Stimulated activated CD8-positive, alpha-beta memory T cell treated with anti-CD3 and anti-CD28 coated beads, Interleukin-12 subunit alpha, Interleukin-12 subunit beta, amount 100 ng/mL, for 24 hours (primary cell): ENCODE results near the gene RAB24.
A peak's percentile ranks its signal among the peaks of the same experiment; 100 is the strongest.
"Not testable (repeated sequence)": the region's sequence is repeated elsewhere in the genome, so short reads cannot be mapped to it uniquely, and the experiment has no call there.

Experiments
- DNase-seq: peaks from one replicate; pipeline ENCODE4 v3.0.0-alpha.2; 2020; ENCODE audit errors: extremely low read depth

The RAB24 gene

DNA sequence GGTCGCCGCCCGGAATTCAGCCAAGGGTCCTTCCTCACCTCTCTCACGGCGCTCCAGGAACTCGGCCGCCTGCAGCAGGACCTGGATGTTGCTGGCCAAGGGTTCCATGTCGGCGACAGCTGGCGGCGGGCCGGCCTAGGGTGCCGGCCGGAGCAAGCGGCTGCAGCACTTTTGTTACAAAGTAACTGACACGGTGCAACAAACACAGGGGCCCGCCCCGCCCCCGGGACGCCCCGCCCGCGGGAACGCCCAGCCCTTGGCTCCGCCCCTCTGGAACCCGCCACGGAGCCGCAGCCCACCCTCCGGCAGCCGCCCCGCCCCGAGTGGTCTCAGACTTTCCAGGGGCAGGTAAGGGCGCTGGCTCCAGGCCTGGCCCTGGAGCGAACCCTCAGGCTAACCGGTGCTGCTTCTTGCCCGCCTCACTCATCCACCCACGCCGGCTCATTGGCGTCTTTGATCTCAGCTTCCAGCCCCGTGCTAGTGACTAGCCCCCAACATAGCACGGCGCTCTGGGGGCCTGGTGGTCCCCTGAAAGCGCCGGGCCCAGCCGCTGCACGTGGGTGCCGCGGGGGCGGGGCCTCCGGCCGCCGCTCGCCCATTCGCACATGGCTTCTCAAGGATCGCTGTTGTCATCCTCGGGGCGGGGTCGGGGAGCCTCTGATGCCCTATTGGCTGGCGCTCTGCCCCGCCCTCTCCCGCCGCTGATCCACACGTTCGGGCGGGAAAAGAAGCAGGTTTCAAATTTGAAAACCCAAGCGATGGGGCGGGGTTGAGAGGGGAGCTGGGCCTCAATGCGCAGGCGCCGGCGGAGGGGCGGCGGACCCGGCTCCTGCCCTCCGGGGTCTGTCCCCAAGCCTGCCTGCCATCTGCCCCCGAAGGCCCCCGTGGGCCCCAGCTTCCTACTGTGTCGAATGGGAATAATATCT, 8.5 kb upstream of the RAB24 start, which contains the start of gene MXD3:
TSS of gene MXD3 (minus strand) at position 176 of the 926 bp plus-strand sequence. CDS start at position 108, 68 bp downstream.
- DNase-seq, result peak; percentile 95

DNA sequence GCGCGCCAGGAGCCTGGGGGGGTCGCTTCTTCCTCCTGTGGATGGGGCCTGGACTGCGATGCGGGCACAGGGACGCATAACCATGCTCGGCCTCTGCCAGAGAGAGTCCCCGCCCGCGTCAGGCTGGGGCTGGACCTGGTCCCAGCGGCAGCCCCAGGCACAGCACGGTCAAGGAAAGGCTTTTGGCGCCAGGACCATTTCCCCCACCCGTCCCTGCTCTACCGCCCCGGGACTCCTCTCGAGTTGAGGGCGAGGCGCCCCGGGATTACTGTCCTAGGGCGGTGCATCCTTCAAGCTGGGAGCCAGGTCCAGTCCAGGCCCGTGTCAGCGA, 7.8 kb upstream of the RAB24 start:
- DNase-seq, result no peak

DNA sequence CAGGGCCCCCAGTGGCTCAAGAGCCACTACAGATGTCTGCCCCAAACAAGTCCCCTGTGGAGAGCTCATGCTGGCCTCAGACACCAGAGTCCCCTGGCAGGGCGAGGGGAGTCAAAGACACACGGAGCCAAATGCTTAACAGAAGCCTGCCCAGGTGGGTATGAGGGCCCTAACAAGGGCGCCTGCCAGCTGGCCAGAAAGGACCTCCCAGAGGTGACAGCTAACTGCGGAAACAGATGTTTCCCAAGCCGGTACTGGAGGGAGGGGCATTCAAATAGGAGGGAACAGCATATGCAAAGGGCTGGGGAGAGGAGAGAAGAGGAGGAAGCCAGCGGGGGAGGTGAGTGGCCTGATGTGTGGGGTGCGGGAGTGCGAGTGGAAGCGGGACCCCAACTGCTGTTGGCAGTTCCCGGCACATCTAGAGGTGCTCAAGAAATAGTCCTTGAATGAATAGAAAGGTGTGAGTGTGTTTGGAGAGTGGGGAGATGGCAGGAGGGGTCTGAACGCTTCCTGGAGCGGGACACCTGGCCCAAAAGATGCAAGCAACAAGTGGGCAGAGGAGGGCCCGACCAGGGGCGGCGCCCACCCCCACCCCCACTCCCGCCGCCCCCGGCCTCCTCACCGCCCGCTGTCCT, 7.4 kb upstream of the RAB24 start:
- DNase-seq, result no peak

DNA sequence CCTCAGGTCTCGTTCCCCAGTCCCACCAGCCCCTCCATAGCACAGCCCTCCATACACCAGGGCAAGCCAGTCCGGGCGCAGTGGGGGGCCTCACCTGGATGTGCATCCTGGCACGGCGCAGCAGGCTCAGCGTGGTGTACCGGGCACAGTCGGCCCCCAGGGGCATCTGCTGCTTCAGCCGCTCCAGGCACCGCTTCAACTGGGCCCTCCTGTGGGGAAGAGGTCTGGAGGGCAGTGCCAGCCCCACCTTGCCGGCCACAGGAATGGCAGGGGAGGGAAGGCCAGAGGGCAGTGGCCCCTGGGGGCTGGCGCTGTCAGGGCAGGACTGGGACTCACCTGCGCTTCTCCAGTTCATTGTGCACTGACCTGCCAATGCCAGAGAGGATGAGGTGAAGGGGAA, 6.8 kb upstream of the RAB24 start:
- no peak for DNase-seq

DNA sequence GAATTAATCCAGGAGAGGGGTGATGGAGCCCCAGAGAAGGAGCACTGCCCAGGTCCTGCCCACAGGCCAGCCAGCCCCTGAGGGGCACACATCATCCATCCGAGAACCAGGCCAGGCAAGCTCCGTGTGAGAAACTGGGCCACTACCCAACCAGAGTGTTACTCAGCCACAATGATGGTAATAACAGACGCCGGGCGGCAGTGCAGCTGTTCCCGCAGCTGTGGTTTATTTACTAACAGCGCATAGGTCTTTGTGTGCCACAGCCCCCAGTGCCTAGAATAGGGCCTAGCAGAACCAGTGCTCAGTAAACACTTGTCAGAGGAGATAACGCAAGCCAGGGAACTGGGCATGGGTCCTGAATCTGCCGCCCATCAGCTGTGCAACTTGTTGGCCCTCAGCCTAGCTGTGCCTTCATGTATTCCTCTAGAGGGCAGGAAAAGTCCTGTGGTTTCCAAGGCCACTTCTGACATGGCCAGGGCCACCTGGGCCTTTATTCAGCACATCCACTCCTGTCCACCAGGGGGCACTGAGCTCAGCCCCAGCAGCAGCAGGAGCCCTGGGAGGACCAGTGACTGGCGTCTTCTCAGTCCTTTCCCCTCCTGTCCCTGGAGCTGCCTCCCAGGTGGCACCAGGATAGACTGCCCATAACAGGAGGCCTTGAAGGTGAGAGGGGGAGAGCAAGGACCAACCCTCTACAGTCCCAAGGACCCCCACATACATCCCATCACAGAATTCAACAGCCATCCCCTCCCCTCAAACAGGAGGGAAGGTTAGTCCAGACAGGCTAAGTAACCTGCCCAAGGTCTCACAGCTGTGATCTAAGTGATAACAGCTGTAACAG, 6.1 kb upstream of the RAB24 start:
- DNase-seq, result no peak

DNA sequence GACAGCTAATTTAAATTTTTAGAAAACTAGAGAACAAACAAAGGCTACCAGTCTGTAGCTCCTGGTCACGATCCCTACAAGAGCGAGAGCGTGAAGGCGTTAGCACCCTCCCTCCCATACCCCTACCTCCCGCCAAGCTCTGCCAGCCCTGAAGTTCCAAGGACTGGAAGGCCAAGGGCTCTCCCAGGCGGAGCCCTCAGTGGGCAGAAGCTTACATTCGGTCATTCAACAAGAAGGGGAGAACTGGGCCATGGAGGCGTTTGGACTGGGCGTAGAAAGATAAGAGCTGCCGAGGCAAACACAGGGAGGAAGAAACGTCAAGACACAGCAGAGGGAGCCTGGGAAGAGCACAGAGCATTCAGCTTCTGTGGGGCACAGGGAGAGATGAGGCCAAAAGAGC, 5.2 kb upstream of the RAB24 start:
- no peak for DNase-seq

DNA sequence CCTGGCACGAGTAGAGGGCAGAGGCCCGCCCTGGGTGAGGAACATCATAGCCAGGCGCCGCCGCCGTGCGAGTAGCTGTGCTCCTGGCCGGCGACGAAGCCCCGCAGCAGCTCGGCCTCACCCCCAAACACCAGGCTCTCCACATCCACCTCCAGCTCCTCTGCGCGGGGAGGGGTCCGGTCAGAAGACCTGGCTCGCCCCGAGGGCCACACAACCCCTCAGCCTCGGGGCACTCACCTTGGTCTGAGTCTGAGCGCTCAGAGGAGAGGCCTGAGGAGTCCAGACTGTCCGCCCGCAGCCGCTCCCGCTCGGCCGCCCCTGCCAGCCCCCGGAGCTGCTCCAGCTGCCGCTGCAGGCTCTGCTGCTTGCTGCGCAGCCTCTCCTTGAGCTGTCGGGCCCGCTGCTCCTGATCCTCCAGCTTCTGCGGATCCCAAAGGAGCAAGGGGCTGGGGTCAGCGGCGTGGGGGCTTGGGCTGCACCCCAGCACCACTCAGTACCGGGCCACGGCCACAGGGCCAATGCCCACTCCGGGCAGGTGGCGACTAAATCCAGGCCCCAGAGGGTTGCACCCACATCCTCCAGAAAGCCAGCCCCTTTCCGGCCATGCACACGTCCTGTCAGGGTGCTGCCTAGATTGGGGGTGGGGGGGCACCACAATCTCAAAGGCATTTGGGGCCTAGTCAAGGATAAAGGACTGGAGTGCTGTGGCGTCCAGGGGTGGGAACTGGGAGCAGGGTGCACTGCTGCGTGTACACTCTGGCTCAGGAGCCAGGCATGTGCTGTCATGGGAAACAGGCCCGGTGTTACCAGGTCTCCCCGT, 4.2 kb upstream of the RAB24 start:
- DNase-seq, result no peak

DNA sequence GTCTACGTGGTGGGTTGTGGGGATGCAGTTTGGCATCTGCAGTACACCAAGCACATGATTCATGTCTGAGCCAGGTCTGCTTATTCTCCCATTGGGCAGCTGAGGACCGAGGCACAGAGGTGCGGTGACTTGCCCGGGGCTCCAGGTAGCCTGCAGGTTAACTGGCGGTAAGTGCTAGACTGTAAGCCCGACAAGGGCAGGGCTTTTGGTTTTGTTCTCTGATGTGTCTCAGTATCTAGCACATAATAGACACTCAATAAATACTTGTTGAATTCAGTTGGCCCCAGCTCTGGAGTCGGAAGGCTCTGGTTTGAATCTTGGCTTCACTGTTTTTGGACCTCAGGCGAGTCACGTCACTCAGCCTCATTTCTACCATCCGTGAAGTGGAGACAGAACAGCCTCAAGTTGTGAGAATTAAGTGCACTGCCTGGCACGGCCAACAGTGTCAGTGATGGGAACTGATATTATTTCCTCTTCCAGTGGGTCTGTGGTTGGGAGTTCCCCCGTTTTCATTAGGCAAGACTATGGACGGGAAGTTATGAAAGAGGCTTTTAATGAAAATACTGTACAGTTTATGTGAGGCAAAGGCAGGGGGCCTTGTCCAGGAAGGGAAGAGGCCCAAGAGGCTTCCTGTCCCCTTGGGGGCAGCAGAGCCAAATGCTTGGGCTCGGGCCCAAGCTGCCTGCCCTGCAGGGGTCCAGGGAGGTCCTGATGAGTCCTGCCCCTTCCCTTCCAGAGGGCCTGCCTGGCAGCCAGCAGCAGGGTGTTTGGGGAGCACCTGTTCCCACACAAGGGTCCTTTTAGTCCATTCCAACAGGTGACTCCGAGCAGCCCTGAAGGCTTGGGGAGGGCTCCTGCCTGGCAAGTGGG, 3.4 kb upstream of the RAB24 start:
- DNase-seq, result no peak

DNA sequence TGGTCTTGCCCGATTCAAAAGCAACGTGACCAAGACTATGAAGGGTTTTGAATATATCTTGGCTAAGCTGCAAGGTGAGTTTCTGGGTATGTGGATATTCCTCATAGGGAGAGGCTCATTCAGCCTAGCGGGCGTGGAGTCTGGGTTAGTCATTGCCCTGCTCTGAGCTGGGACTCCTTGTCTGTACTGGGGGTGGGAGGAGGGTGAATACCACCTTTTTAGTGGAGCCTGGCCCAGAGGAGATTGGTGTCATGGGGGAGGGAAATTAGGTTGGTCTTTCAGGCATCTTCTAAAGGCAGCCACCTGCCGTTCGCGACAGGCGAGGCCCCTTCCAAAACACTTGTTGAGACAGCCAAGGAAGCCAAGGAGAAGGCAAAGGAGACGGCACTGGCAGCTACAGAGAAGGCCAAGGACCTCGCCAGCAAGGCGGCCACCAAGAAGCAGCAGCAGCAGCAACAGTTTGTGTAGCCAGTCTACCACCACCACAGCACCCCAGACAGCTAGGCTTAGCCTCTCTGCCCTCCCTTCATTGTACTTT, 2.7 kb upstream of the RAB24 start:
- not testable (repeated sequence) for DNase-seq

DNA sequence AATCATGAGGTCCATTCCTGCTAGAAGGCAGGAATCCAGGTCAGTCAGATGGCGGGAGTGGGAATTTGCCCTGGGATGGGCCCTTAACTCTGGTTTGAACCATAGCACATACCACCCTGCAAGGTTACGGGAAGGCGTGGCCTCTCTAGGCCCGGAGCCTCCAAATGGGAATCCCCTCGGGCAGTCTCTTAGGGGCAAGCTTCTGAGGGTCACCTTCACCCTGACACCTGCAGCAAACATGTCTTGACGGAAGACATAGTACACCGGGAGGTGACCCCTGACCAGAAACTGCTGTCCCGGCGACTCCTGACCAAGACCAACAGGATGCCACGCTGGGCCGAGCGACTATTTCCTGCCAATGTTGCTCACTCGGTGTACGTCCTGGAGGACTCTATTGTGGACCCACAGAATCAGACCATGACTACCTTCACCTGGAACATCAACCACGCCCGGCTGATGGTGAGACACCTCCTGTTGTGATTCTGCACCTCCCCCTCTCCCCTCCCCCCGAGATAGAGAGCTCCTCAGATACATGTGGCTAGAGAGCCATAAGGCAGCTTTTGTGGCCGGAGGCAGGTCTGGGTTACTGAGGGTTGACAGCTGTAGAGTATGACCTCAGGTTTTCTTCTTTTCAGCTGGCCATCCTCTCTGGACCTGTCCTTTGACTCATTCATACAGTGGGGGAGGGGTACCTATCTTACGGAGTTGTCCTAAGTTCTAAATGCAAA, 1.0 kb upstream of the RAB24 start:
- DNase-seq, result no peak

DNA sequence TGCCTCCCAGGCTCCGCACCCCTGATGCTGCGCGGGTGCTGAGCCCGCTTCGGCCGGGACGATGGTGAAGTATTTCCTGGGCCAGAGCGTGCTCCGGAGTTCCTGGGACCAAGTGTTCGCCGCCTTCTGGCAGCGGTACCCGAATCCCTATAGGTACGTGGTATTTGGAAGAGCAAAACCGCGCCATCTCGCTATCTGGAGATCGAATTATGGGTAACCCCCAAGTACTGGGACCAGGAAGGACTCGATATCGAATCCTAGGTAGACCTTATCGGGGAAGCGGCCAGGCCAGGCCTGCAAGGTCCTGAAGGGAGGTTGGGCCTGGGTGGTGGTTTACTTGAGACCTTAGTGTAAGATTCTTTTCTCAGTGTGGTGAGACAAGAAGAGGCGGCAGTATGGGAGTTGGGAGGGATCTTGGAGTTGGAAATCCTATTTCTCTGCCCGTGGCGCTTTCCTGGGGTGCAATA, 439 bp upstream of the RAB24 start:
- DNase-seq, result no peak

DNA sequence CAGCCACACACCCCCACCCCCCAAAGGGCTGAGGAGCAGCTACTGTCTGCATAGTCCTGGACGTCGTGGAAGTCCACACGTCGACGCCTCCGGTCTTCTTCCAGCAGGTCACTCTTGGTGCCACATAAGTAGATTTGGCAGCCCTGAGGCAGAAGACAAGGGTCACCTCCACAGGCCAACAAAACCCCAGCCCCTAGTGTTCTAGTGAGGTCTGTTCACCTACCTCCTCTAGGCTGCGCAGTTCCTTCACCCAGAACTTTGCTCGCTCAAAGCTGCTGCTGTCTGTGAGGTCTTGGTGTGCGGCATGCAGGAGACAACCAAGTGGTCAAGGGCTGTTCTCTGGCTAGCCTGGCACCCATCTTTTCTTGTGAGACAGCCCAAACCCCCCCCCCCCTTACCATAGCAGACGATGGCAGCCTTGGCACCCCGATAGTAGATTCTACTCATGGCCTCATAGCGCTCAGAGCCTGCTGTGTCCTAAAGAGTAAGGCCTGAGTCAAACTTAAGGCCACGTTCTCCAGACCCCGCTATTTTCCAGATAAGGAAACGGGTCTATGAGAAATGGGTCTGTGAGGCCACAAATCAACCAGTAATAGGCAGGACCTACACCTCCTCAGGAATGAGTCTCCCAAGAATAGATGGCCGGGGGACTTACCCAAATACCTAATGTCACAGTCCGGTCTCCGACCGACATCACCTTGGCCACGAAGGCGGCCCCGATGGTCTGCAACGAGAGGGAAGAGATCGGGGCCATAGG, 987 bp downstream of the RAB24 start:
- DNase-seq, result no peak

DNA sequence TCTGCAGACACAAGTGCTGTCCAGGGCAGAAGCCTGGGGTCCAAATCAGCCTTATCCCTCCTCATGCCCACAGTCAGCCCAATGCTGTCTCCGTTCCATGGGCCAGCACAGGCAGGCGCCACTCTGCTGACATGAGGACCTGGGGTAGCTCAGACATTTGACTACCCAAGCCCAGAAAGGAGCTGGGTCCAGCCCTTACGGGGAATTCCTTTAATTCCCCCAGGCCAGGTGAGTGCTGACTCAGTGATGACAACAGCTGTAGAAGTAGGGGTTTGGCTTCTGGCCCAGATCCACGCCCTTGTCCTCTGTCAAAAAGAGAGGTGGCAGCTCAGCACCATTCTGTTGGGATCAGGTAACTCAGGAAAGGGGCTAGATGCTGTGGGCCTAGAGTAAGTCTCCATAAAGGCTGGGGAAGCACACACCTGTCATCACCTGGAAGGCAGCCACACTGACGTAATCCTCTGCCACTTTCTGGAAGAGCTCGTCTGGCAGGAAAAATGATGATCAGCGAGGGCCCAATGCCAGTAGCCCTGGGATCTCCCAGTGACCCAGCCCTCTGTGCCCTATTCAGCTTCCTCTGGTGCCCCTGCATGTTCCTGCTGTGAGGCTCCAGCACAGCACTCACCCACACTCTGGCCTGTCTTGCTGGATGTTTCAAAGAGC, 1.9 kb downstream of the RAB24 start:
- DNase-seq, result no peak

DNA sequence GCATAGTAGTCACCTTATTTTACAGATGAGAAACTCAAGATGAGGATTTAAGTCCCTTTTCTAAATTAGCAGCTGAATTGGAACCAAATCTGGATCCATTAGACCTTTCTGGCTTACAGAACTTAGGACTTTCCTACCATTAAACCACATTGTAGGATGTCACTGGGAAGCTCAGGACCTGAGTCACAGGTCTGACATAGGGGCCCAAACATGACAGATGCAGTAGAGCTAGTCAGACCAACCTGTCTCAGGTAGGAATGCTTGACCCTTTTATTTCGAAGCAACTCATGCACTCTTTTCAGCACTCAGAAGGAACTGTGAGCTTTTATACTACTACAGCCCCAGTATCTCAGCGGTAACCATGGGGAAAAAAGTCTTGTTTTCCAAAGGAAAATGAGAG, 2.6 kb downstream of the RAB24 start:
- DNase-seq, result no peak

DNA sequence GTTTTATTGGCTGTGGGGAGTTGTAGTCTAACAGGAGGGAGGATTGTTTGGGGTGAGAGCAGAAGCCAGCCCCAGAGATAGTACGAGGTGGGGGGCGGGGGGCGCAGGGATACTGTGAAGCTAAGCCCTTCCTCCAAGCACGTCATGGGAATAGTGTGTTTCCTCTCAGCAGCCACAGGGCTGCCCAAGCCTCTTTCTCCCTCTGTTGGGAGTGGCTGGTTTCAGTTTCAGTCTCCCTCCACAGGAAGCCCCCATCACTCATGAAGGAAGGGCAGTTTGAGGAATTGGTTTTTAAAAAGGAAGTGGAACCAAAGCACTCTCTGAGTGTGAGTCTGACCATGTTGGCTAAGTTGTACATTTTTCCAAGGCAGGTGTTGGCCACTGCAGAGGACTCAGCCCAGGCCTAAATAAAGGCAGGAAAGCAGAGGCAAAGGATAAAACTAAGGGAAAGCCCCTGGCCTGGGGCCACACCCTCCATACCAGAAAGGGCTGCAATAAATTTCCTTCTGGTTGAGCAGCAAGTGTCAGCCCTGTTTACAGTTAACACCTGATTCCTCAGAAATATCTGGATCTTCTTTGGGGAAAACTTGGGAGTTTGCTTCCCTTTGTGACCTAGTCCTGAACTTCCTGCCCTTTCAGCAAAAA, 3.2 kb downstream of the RAB24 start:
- DNase-seq, result no peak

DNA sequence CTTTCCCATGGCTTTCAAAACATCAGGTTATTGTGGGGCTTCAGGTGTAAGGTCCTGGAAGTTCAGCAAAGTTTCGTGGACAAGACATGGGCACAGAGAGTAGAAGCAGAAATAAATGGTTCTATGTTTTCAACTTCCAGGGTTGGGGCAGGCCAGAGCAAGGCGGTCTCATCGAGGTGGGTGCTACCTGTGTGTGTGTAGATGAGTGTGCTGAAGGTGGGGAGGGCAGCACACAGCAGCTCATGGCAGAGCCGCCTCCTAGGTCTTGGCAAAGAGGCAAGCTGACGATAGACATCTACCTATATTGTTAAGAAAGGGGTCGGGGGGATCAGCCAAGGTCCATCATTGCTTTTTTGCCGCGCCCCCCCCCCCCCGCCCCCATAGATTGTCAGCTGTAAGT, 3.8 kb downstream of the RAB24 start:
- DNase-seq, result no peak

DNA sequence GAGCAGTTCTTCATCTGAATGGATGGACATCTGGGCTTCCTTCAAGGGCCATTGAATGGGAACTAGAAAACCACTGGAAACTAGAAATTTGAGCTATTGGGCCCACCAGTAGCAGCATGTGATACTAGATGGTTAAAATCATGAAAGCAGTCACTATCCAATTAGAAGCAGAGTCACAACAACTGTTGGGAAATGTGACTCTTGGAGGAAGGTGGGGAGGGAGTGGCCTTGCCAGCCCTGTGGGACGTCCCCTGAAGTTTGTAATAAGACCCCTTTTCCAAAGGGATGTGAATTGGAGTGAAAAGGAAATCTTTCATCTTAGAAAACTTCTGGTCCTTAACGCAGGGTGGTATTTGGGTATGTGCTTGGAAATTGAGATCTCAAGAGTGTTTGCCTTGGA, 5.6 kb downstream of the RAB24 start:
- no peak for DNase-seq

DNA sequence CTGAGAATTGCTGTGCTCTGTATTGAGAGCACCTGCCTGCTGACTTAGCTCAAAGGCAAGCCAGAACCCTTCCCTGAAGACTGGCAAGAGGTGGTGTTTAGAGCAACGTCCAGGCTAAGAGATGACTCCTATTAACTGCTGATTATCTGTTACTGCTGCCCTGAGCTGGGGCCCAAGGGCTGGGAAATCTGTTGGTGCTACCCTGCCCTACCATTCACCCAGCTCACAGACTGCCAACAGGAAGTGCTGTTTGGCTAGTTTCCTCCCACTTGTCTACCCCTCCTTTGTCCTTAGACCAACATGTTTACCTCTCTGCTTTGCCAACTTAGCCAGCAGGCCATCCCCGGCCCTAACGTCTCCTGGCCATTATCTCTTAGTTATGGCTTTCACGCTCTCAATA, 6.9 kb downstream of the RAB24 start:
- no peak for DNase-seq
